Measurements from ENCODE around the gene C3orf18. TPM values are rescaled to one million over a fixed set of nuclear protein-coding genes. Genes with fewer than 3 reads are reported as not detected.
A peak's percentile ranks its signal among the peaks of the same experiment; 100 is the strongest.

C3orf18 gene
- 8.7 TPM for total RNA-seq
- polyA plus RNA-seq, result 10 to 100 TPM in 2 of 4 donors, 1 to 10 TPM in 2; 7.4 to 11.9 (median 10.6) TPM

GRCh38 chr3:50567386-50568167 lies at the start of gene C3orf18:
Gene C3orf18 (minus strand): TSS chr3:50567747. CDS start chr3:50565699, 2,048 bp downstream.
- Histone ChIP-seq H3K4me1 (ENCODE audit: control insufficient read depth, insufficient read depth, low read length, poor library complexity, severe bottlenecking) (peaks cover 58% of the 10 kb centered on the region), H3K27ac (ENCODE audit: insufficient read depth, low read length, poor library complexity, severe bottlenecking) (peak within 1 kb of the TSS; percentile 92), H3K4me3 (ENCODE audit: low read depth, low read length) (peak within 1 kb of the TSS; percentile 75), H3K36me3 (ENCODE audit: control insufficient read depth, insufficient read depth, low read length) (no peaks in the 10 kb centered on the region), H3K27me3 (ENCODE audit: control insufficient read depth, insufficient read depth, low read length) (no peaks in the 10 kb centered on the region), H3K9me3 (ENCODE audit: control insufficient read depth in 2 of 2, low read length in 2 of 2) (no peaks in the 10 kb centered on the region)
- ATAC-seq (ENCODE audit: low read depth in 2 of 2) (peak; percentile 75 to 77), DNase-seq (peak; percentile 93 to 97 (median 93))
- no peaks in the 10 kb centered on the region for H3K9me3 Mint-ChIP-seq
- peaks cover 5 to 66% (median 45%) of the 10 kb centered on the region in 4 donors for H3K4me1 Mint-ChIP-seq
- H3K36me3 Mint-ChIP-seq, result no peaks in the 10 kb centered on the region
- H3K4me3 Mint-ChIP-seq, result peak within 1 kb of the TSS; percentile 93 to 98 (median 98)
- H3K27me3 Mint-ChIP-seq, result no peaks in the 10 kb centered on the region
- peak within 1 kb of the TSS; percentile 84 to 98 (median 95) for H3K27ac Mint-ChIP-seq

GRCh38 chr3:50616770-50617095 lies 49.2 kb upstream of the C3orf18 start:
- Mint-ChIP-seq H3K27ac (peak overlapping the region; percentile 91 to 95 (median 94)), H3K4me1 (peaks cover 10 to 77% (median 49%) of the 10 kb centered on the region in 4 donors), H3K4me3 (peak overlapping the region; percentile 85 to 94 (median 90)), H3K27me3 (no peaks in the 10 kb centered on the region), H3K36me3 (no peaks in the 10 kb centered on the region), H3K9me3 (peaks cover 0 to 3% (median 0%) of the 10 kb centered on the region in 7 donors)
- ATAC-seq (ENCODE audit: low read depth in 2 of 2) (peak; percentile 59 to 63), DNase-seq (peak; percentile 94 to 96 (median 94))
- Histone ChIP-seq H3K27me3 (ENCODE audit: control insufficient read depth, insufficient read depth, low read length) (no peaks in the 10 kb centered on the region), H3K36me3 (ENCODE audit: control insufficient read depth, insufficient read depth, low read length) (peaks cover 2% of the 10 kb centered on the region), H3K4me1 (ENCODE audit: control insufficient read depth, insufficient read depth, low read length, poor library complexity, severe bottlenecking) (peaks cover 80% of the 10 kb centered on the region), H3K4me3 (ENCODE audit: low read depth, low read length) (peak overlapping the region; percentile 90), H3K27ac (ENCODE audit: insufficient read depth, low read length, poor library complexity, severe bottlenecking) (peak overlapping the region; percentile 88), H3K9me3 (ENCODE audit: control insufficient read depth in 2 of 2, low read length in 2 of 2) (no peaks in the 10 kb centered on the region)

- peak overlapping the region; percentile 77 for H3K27ac ChIP-seq (ENCODE audit: insufficient read depth, low read length, poor library complexity, severe bottlenecking)
- no peaks in the 10 kb centered on the region for H3K36me3 Mint-ChIP-seq
- peak overlapping the region; percentile 85 to 94 (median 90) for H3K4me3 Mint-ChIP-seq
- peaks cover 0 to 3% (median 0%) of the 10 kb centered on the region in 7 donors for H3K9me3 Mint-ChIP-seq
- H3K36me3 ChIP-seq (ENCODE audit: control insufficient read depth, insufficient read depth, low read length), result no peaks in the 10 kb centered on the region
- peaks cover 10 to 75% (median 49%) of the 10 kb centered on the region in 4 donors for H3K4me1 Mint-ChIP-seq
- ATAC-seq (ENCODE audit: low read depth in 2 of 2) (peak; percentile 14 to 17), DNase-seq (peak; percentile 79 to 90 (median 80))
- peaks cover 79% of the 10 kb centered on the region for H3K4me1 ChIP-seq (ENCODE audit: control insufficient read depth, insufficient read depth, low read length, poor library complexity, severe bottlenecking)
- peak overlapping the region; percentile 91 to 95 (median 94) for H3K27ac Mint-ChIP-seq
- H3K27me3 ChIP-seq (ENCODE audit: control insufficient read depth, insufficient read depth, low read length), result no peaks in the 10 kb centered on the region
- H3K27me3 Mint-ChIP-seq, result no peaks in the 10 kb centered on the region
- H3K4me3 ChIP-seq (ENCODE audit: low read depth, low read length), result peak overlapping the region; percentile 90
- H3K9me3 ChIP-seq (ENCODE audit: control insufficient read depth in 2 of 2, low read length in 2 of 2), result no peaks in the 10 kb centered on the region
Measured at GRCh38 chr3:50616003-50616769, 48.6 kb upstream of the C3orf18 start.

GRCh38 chr3:50615190-50615589 lies 47.6 kb upstream of the C3orf18 start:
- Histone ChIP-seq H3K36me3 (ENCODE audit: control insufficient read depth, insufficient read depth, low read length) (no peaks in the 10 kb centered on the region), H3K27me3 (ENCODE audit: control insufficient read depth, insufficient read depth, low read length) (no peaks in the 10 kb centered on the region), H3K4me3 (ENCODE audit: low read depth, low read length) (no peak overlapping the region), H3K9me3 (ENCODE audit: control insufficient read depth in 2 of 2, low read length in 2 of 2) (no peaks in the 10 kb centered on the region), H3K4me1 (ENCODE audit: control insufficient read depth, insufficient read depth, low read length, poor library complexity, severe bottlenecking) (peaks cover 77% of the 10 kb centered on the region), H3K27ac (ENCODE audit: insufficient read depth, low read length, poor library complexity, severe bottlenecking) (no peak overlapping the region)
- peak overlapping the region in 1 of 4 donors; percentile 89 for H3K4me3 Mint-ChIP-seq
- H3K4me1 Mint-ChIP-seq, result peaks cover 10 to 67% (median 40%) of the 10 kb centered on the region in 4 donors
- H3K36me3 Mint-ChIP-seq, result no peaks in the 10 kb centered on the region
- DNase-seq, result no peak
- peaks cover 0 to 3% (median 0%) of the 10 kb centered on the region in 7 donors for H3K9me3 Mint-ChIP-seq
- ATAC-seq (ENCODE audit: low read depth in 2 of 2), result no peak
- no peaks in the 10 kb centered on the region for H3K27me3 Mint-ChIP-seq
- H3K27ac Mint-ChIP-seq, result no peak overlapping the region

GRCh38 chr3:50612970-50613846 lies 45.7 kb upstream of the C3orf18 start:
- Mint-ChIP-seq H3K4me3 (peak overlapping the region; percentile 89 to 97 (median 96)), H3K4me1 (peaks cover 15 to 65% (median 33%) of the 10 kb centered on the region in 4 donors)

GRCh38 chr3:50612234-50612882 lies 44.8 kb upstream of the C3orf18 start:
- no peaks in the 10 kb centered on the region for H3K27me3 ChIP-seq (ENCODE audit: control insufficient read depth, insufficient read depth, low read length)
- H3K4me3 ChIP-seq (ENCODE audit: low read depth, low read length), result peak overlapping the region; percentile 63
- peak in 1 of 3 donors; percentile 46 for DNase-seq
- peaks cover 15% of the 10 kb centered on the region for H3K36me3 Mint-ChIP-seq
- H3K9me3 ChIP-seq (ENCODE audit: control insufficient read depth in 2 of 2, low read length in 2 of 2), result no peaks in the 10 kb centered on the region
- peak overlapping the region; percentile 97 for H3K27ac ChIP-seq (ENCODE audit: insufficient read depth, low read length, poor library complexity, severe bottlenecking)
- peaks cover 14% of the 10 kb centered on the region for H3K36me3 ChIP-seq (ENCODE audit: control insufficient read depth, insufficient read depth, low read length)
- H3K9me3 Mint-ChIP-seq, result peaks cover 0 to 3% (median 0%) of the 10 kb centered on the region in 7 donors
- H3K4me1 ChIP-seq (ENCODE audit: control insufficient read depth, insufficient read depth, low read length, poor library complexity, severe bottlenecking), result peaks cover 78% of the 10 kb centered on the region
- peak overlapping the region; percentile 89 to 97 (median 96) for H3K4me3 Mint-ChIP-seq
- no peak for ATAC-seq (ENCODE audit: low read depth in 2 of 2)
- H3K4me1 Mint-ChIP-seq, result peaks cover 15 to 68% (median 36%) of the 10 kb centered on the region in 4 donors
- H3K27ac Mint-ChIP-seq, result peak overlapping the region; percentile 97 to 99 (median 97)
- no peaks in the 10 kb centered on the region for H3K27me3 Mint-ChIP-seq

More at GRCh38 chr3:50612970-50613846, 45.7 kb upstream of the C3orf18 start:
- Histone ChIP-seq H3K27me3 (ENCODE audit: control insufficient read depth, insufficient read depth, low read length) (no peaks in the 10 kb centered on the region), H3K9me3 (ENCODE audit: control insufficient read depth in 2 of 2, low read length in 2 of 2) (no peaks in the 10 kb centered on the region), H3K4me3 (ENCODE audit: low read depth, low read length) (peak overlapping the region; percentile 63), H3K36me3 (ENCODE audit: control insufficient read depth, insufficient read depth, low read length) (peaks cover 7% of the 10 kb centered on the region), H3K4me1 (ENCODE audit: control insufficient read depth, insufficient read depth, low read length, poor library complexity, severe bottlenecking) (peaks cover 77% of the 10 kb centered on the region), H3K27ac (ENCODE audit: insufficient read depth, low read length, poor library complexity, severe bottlenecking) (peak overlapping the region; percentile 97)
- Mint-ChIP-seq H3K27me3 (no peaks in the 10 kb centered on the region), H3K9me3 (peaks cover 0 to 3% (median 0%) of the 10 kb centered on the region in 7 donors), H3K36me3 (peaks cover 7% of the 10 kb centered on the region), H3K27ac (peak overlapping the region; percentile 97 to 99 (median 97))
- ATAC-seq (ENCODE audit: low read depth in 2 of 2) (no peak), DNase-seq (peak in 1 of 3 donors; percentile 72)

Data from CD4-positive, CD25-positive, alpha-beta regulatory T cell (primary cell).